Measurements from ENCODE around the gene TNNT1. TPM values are rescaled to one million over a fixed set of nuclear protein-coding genes. Genes with fewer than 3 reads are reported as not detected.

Gene TNNT1
- total and polyA plus RNA-seq, 2 donors (not counting 3 experiments of a cell fraction or from before 2014, with no cell fraction given), result 0.22 to 0.51 TPM

- DNase-seq (ENCODE audit: low read depth, low spot score) (no peak), FAIRE-seq (no peak)
- H3K9me1 ChIP-seq (replicated peaks; ENCODE audit: control insufficient read depth, extremely low read depth, insufficient read depth, low read length), result no peaks in the 10 kb centered on the region
- H4K20me1 ChIP-seq (replicated peaks; ENCODE audit: control insufficient read depth, extremely low read depth, insufficient read depth, low read length), result no peaks in the 10 kb centered on the region
- dilution Hi-C loops (cut with MboI; ENCODE audit: extremely low pct_ligation_motif_present, low sequenced_read_pairs) (no loop called here), intact Hi-C loops (cut with micrococcal nuclease) (loop anchor here (10.0 kb wide), 1 partner anchor 457 kb away; no protein-coding TSS in a partner anchor)
- no peak overlapping the region for H2AFZ ChIP-seq (ENCODE audit: low read depth, low read length)
- no peaks in the 10 kb centered on the region for H3K79me2 ChIP-seq (ENCODE audit: control insufficient read depth, insufficient read depth, low read length)
- CTCF ChIA-PET, result interaction anchor here (2.6 to 2.9 kb wide), 2 partner anchors 43 to 457 kb away, joined by 12 to 51 read pairs; no protein-coding TSS in a partner anchor
- BruUV-seq (replicated peaks), result no TSS peak
- H3K27ac ChIP-seq (ENCODE audit: insufficient read depth, low read depth, low read length), result no peak overlapping the region
- no peak overlapping the region for H3K4me2 ChIP-seq (ENCODE audit: insufficient read depth, low read length)
- H3K36me3 ChIP-seq (ENCODE audit: control insufficient read depth in 2 of 2, extremely low read depth in 1 of 2, insufficient read depth in 2 of 2, low read length in 2 of 2), result no peaks in the 10 kb centered on the region
- no peaks in the 10 kb centered on the region for H3K4me1 ChIP-seq (ENCODE audit: control insufficient read depth, extremely low read depth, insufficient read depth, low read length)
- no peak for TF ChIP-seq POLR2A (IDR thresholded peaks at IDR 0.05; ENCODE audit: low read depth, low read length)
- TF ChIP-seq POLR2AphosphoS5 (IDR thresholded peaks at IDR 0.05; ENCODE audit: insufficient read depth, low read depth, low read length), result no peak
- TF ChIP-seq MAX (IDR thresholded peaks at IDR 0.05; ENCODE audit: insufficient read depth, insufficient read length), result no peak
- no peak for TF ChIP-seq GATA2 (IDR thresholded peaks at IDR 0.05; ENCODE audit: insufficient read depth, insufficient read length, low read depth, low read length)
- TF ChIP-seq FOS (IDR thresholded peaks at IDR 0.05; ENCODE audit: borderline replicate concordance, insufficient read depth, low read length), result no peak
- TF ChIP-seq CTCF (IDR thresholded peaks at IDR 0.05; ENCODE audit: extremely low read depth in 1 of 2, insufficient read depth in 1 of 2, low read depth in 1 of 2, low read length in 2 of 2), result no peak
- TF ChIP-seq JUN (IDR thresholded peaks at IDR 0.05; ENCODE audit: borderline replicate concordance, insufficient read depth, insufficient read length, low read depth), result no peak
- TF ChIP-seq MYC (IDR thresholded peaks at IDR 0.05; ENCODE audit: low read depth, low read length), result no peak
- TF ChIP-seq EZH2 (IDR thresholded peaks at IDR 0.05; ENCODE audit: borderline replicate concordance, low read depth, low read length, severe bottlenecking), result no peak
- H3K4me3 ChIP-seq (replicated peaks in 1 of 3; ENCODE audit: insufficient read depth in 1 of 3, low read depth in 1 of 3, low read length in 3 of 3), result no peak overlapping the region
- POLR2A ChIA-PET, result no interaction called here
- H3K9me3 ChIP-seq (replicated peaks; ENCODE audit: control insufficient read depth, insufficient read depth, low read length), result no peaks in the 10 kb centered on the region
- no peak overlapping the region for H3K9ac ChIP-seq (replicated peaks; ENCODE audit: extremely low read depth, insufficient read depth, low read length)
- H3K27me3 ChIP-seq (ENCODE audit: control insufficient read depth in 2 of 2, insufficient read depth in 2 of 2, low read length in 2 of 2), result peaks cover 0 to 4% of the 10 kb centered on the region in 2 experiments
These were observed 17.6 kb downstream of the TNNT1 start for GRCh38 chr19:55131421-55131820.
